ENCODE results near the gene GSG1L.

DNA sequence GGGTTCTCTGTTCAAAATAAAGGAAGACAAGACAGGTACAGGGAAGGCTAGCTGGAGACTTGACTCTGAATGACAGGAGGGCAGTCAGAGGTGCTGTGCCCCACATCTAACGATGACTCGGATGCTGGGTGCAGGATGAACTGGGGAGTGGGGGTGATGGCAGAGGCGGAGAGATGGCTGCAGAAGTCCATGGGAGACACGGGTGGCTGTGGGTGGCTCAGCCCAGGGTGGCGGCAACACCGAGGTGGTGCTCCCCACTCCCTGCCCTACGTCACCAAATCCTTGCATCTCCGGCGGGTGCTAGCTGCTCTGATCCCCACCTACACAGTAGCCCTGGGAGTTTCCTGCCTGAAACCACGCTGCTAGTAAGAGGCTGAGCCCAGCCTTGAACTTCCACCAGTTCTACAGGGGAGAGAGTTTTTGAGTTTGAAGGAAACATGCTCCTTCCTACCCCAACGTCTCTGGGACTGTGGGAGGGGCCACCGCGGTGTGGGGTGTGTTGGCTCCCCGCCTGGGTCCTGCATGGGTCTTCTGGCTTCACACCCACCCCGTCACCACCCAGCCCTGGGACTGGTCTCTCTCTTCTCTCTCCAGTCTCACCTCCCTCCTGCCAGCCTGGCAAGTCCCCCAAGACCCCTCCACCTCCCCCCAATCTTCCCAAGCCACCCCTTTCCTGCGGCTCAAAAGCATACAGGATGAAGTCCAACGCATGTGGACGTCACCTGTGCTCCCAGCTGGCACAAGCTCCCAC, 4.5 kb downstream of the GSG1L start:
- TF ChIP-seq, protein P1, sequence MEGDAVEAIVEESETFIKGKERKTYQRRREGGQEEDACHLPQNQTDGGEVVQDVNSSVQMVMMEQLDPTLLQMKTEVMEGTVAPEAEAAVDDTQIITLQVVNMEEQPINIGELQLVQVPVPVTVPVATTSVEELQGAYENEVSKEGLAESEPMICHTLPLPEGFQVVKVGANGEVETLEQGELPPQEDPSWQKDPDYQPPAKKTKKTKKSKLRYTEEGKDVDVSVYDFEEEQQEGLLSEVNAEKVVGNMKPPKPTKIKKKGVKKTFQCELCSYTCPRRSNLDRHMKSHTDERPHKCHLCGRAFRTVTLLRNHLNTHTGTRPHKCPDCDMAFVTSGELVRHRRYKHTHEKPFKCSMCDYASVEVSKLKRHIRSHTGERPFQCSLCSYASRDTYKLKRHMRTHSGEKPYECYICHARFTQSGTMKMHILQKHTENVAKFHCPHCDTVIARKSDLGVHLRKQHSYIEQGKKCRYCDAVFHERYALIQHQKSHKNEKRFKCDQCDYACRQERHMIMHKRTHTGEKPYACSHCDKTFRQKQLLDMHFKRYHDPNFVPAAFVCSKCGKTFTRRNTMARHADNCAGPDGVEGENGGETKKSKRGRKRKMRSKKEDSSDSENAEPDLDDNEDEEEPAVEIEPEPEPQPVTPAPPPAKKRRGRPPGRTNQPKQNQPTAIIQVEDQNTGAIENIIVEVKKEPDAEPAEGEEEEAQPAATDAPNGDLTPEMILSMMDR (IDR thresholded peaks at IDR 0.05) = no peak
- no peak for TF ChIP-seq POLR2A (IDR thresholded peaks at IDR 0.05)
